Measurements from ENCODE around the gene CD58.

CD58 gene

DNA sequence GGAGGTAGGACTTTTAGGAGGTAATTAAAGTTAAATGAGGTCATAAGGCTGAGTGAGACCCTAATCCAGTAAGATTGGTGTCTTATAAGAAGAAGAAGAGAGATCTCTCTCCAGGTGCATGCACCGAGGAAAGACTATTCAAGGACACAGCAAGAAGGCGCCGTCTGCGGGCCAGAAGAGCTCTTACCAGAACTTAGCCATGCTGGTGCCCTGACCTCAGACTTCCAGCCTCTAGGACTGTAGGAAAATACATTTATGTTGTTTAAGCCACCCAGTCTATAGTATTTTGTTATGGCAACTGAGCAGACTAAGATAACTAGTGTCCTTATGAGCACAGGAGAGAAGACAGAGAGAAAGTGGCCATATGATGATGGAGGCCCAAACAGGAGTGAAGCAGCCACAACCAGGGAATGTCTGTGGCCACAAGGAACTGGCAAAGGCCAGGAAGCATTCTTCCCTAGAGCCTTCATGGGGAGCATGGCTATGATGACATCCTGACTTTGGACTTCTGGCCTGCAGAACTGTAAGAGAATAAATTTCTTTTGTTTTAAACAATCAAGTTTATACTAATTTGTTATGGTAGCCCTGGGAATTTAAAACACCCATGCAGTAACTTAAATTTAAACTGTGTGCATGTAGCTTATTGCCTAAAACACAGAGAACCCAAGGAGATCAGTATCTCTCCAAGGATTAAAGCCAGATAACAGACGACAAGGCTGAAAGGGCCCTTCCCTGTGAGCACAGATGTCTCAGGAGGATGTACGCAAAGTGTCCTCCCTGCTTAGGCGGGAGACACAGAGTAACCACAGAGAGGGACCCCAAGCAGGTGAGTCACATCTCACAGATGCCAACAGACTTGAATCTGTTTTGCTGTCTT lies 9.9 kb upstream of the CD58 start:
- Mint-ChIP-seq H3K27ac (no peak overlapping the region), H3K36me3 (no peaks in the 10 kb centered on the region), H3K4me1 (ENCODE audit: low read depth) (no peaks in the 10 kb centered on the region), H3K27me3 (no peaks in the 10 kb centered on the region), H3K9me3 (ENCODE audit: low read depth) (no peaks in the 10 kb centered on the region), H3K4me3 (no peak overlapping the region)

DNA sequence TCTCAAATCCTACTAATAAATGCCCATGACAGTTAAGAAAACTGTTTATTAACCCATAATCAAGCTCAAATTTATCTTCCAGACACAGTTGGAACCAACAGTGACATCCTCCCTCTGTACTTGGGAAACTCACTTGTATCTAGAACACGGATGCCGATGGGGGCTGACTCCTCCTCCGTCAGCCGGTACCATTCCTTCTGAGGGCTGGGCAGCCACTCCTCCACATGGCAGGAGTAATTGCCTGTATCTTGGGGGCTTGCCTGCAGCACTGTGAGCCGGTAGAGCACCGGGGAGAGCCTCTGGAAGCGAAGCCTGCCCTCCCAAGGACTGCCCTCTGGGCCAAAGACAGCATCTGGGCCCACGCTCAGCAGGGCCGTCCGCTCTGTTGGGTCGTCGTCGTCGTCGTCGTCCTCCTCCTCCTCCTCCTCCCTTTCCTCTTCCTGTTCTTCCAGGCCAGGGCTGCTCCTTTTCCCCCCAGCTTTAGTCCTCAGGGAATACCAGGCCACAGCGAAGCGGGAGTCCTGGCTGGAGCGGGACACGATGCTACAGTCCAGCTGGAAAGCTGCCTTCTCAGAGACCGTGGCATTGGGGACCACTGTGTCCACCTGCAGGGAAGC lies 8.5 kb upstream of the CD58 start:
- Mint-ChIP-seq H3K36me3 (no peaks in the 10 kb centered on the region), H3K27ac (no peak overlapping the region), H3K4me3 (no peak overlapping the region), H3K4me1 (ENCODE audit: low read depth) (peaks cover 3% of the 10 kb centered on the region), H3K9me3 (ENCODE audit: low read depth) (no peaks in the 10 kb centered on the region), H3K27me3 (no peaks in the 10 kb centered on the region)

DNA sequence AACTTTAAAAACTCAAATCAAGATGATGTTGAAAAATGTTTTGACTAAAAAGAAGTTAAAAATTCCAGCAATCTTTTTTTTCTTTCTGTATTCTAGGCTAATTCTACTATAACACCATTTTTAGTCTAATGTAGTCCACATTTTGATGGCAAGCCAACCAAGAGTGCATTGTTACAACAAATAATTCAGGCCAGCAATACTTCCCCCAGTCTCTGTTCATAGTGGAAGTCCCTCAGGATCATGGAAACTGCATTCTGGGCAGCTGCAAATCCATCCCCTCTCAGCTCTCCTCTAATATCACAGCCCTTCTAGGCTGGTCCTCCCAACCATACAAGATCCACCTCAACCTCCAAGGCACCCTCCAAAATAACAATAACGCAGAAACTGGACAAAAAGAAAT lies 7.8 kb upstream of the CD58 start:
- no peaks in the 10 kb centered on the region for H3K27me3 Mint-ChIP-seq

DNA sequence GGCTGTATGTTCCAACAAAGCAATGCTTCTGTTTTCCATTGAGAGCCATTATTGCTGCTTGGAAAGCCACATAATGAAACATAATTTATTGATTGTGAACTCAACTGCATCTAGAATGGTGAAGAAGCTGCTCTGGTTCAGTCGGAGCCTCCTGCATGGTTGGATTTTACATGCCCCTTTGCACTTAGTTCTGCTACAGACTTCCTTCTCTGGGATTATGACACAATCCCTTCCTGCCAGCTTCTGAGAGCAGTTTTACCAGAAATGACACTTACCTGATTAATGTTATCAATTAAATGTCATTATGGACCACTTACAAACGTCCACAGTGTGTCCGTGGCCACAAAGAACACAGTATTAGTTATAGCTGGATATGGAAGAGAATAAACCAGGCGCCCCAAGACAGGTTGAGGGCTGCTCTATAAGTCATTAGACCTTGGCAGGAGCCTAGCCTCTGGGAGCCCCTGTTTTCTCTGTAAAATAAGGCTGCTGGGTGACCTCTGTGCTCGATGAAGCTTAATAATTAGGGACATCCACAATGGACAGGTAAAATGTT lies 7.0 kb upstream of the CD58 start:
- Mint-ChIP-seq H3K27ac (no peak overlapping the region), H3K36me3 (no peaks in the 10 kb centered on the region), H3K9me3 (ENCODE audit: low read depth) (no peaks in the 10 kb centered on the region), H3K4me3 (no peak overlapping the region), H3K4me1 (ENCODE audit: low read depth) (peaks cover 3% of the 10 kb centered on the region), H3K27me3 (no peaks in the 10 kb centered on the region)

More for the DNA sequence above, 7.8 kb upstream of the CD58 start:
- H3K36me3 Mint-ChIP-seq = no peaks in the 10 kb centered on the region
- no peak overlapping the region for H3K4me3 Mint-ChIP-seq
- H3K4me1 Mint-ChIP-seq (ENCODE audit: low read depth) = peaks cover 3% of the 10 kb centered on the region
- no peak overlapping the region for H3K27ac Mint-ChIP-seq
- no peaks in the 10 kb centered on the region for H3K9me3 Mint-ChIP-seq (ENCODE audit: low read depth)

DNA sequence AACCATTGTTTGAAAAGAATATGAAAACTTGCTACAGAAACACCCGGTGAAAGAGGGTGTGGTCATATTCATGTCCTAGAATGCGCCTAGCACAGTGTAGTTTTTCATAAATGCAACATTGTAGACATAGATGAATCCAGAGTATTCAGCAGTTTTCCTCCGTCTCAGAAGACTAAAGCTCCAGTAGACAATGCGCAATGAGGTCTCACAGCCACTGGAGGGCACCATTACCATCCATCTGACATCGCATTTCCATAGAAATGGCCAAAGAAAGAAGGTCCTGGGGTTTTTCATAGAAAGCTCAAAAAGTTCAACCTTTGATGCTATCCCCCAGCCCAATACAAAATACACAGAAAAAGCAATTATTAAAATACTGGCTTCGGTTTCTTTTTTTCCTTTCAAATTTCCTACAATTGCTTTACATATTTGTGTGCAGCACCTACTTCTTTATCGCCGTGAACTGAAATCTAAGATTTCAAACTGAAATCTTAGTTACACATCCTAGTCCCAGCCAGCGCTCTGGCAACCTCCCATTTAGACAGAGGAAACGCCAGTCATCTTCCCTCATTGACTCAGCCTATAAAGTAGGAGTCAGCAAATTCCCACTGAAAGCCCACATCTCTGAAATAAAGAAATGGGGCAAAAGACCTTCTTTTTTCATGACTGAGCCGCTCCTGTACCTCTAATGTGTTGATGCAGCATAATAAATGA lies 3.9 kb upstream of the CD58 start:
- Mint-ChIP-seq H3K4me1 (ENCODE audit: low read depth) (peaks cover 14% of the 10 kb centered on the region), H3K36me3 (no peaks in the 10 kb centered on the region), H3K9me3 (ENCODE audit: low read depth) (no peaks in the 10 kb centered on the region), H3K27ac (no peak overlapping the region), H3K27me3 (no peaks in the 10 kb centered on the region), H3K4me3 (no peak overlapping the region)

DNA sequence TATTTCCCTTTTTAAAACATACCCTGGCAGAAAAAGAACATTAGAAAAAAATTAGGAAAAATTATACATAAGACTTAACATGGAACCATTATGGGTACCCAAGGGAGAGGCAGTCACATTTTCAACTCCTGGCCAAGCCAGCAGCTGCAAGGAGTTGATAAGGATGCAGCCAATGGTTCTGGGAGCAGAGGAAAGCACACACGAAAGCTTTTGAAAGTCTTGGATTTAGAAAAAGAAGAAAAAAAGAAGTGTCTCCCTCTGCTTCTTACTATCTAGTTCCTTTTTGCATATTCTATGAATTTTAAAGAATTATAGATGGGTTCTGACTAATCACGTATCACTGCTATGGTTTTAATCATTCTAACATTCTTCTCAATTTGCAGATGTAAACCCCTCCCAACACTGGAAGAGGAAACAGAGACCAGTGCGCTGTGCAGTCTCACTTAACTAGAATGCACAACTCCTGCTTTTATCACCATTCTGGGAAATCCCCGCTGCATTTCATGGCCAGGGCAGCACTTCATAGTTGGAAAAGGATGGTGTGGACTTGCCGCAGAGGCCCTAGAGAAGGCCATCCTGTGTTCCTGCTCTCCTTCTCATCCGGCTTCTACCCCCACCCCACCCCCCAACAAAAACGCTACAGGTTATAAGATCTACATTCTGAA lies 2.7 kb upstream of the CD58 start:
- H3K4me1 Mint-ChIP-seq (ENCODE audit: low read depth) = peaks cover 21% of the 10 kb centered on the region
- H3K4me3 Mint-ChIP-seq = no peak overlapping the region
- H3K27me3 Mint-ChIP-seq = no peaks in the 10 kb centered on the region
- no peak overlapping the region for H3K27ac Mint-ChIP-seq
- no peaks in the 10 kb centered on the region for H3K9me3 Mint-ChIP-seq (ENCODE audit: low read depth)
- H3K36me3 Mint-ChIP-seq = no peaks in the 10 kb centered on the region

DNA sequence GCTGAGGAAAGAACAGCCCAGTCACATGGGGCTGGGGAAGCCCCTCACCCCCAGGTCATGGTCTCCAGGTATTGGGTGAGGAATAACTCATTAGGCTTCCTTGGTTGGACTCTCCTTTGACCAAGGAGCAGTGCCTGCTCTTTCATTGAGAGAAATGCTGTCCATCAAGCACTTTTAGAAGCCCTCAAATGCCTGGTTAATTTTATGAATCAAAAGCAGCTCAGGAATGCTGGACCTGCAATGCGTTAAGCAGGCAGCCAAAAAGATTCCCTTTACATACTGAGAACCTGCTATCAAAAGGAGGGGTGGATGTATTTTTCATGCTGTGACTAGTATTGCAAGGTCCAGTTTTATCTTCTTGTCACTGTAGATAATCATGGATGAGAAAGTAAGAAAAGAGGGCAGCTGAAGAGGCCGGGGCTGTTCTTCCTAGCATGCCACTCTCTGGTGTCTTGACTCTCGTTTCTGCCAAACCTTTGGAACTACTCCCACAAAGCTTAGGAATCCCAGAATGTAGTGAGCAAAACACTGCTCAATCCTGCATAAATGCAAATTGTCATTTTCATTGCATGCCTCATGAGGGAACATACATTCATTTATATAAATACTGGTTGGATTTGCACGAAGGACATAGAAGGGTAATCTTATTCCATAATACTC lies 2.1 kb upstream of the CD58 start:
- no peak overlapping the region for H3K27ac Mint-ChIP-seq
- H3K36me3 Mint-ChIP-seq = no peaks in the 10 kb centered on the region
- no peak overlapping the region for H3K4me3 Mint-ChIP-seq
- no peaks in the 10 kb centered on the region for H3K9me3 Mint-ChIP-seq (ENCODE audit: low read depth)
- H3K27me3 Mint-ChIP-seq = no peaks in the 10 kb centered on the region
- H3K4me1 Mint-ChIP-seq (ENCODE audit: low read depth) = peaks cover 27% of the 10 kb centered on the region

DNA sequence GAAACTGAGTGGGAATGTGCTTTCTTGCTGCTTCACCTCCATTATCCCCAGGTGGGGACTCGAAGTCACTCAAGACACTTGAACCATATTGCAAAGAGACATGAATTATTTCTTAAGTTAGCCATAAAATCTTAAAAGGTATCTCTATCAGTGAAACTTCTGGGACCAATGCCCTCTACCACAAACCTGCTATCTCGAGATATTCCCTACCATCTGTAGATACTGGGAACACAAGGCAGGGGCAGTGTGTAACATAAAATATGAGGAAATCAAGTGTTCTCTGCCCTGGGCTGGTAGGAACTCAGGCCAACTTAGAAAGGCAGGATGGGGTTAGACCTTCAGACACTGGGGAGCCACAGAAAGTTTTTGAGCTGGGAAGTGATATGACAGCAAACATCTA lies 1.3 kb upstream of the CD58 start:
- Mint-ChIP-seq H3K9me3 (ENCODE audit: low read depth) (no peaks in the 10 kb centered on the region), H3K4me3 (peak overlapping the region; percentile 89), H3K27me3 (no peaks in the 10 kb centered on the region), H3K4me1 (ENCODE audit: low read depth) (peaks cover 30% of the 10 kb centered on the region), H3K27ac (no peak overlapping the region), H3K36me3 (no peaks in the 10 kb centered on the region)

DNA sequence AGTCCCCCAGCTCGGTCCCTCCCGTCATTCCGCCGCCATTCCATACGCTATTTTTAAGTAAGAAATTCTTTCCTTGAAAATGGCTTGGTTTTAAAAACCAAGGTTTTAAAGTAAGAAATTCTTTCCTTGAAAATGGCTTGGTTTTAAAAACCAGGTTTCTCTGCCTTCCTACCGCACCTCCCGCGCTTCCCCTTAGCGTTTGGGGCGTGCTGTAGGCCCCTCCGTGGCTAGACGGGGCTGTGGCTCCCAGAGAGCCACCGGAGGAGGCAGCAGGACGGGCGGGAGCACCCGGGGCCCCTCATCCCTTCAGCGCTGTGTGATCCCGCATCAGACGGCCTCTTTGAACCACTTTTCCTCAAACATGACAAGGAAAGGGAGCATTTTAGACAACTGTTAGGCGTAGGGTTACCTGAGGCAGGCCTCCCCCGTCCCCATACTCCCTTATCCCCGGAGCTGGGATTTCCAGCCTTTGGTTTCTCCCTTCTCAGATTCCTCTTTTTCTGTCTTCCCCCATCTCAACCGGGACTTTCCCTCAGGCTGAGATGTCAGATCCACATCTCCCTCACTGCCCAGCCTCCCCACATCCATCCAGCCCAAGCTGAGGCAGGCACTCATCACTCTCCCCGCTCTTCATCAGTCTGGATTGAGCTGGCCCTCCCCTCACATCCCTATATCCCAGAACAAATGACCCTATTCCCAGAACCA lies 541 bp upstream of the CD58 start:
- peaks cover 30% of the 10 kb centered on the region for H3K4me1 Mint-ChIP-seq (ENCODE audit: low read depth)
- H3K4me3 Mint-ChIP-seq = peak overlapping the region; percentile 89
- peak overlapping the region; percentile 36 for H3K27ac Mint-ChIP-seq
- no peaks in the 10 kb centered on the region for H3K36me3 Mint-ChIP-seq
- no peaks in the 10 kb centered on the region for H3K9me3 Mint-ChIP-seq (ENCODE audit: low read depth)
- H3K27me3 Mint-ChIP-seq = no peaks in the 10 kb centered on the region

DNA sequence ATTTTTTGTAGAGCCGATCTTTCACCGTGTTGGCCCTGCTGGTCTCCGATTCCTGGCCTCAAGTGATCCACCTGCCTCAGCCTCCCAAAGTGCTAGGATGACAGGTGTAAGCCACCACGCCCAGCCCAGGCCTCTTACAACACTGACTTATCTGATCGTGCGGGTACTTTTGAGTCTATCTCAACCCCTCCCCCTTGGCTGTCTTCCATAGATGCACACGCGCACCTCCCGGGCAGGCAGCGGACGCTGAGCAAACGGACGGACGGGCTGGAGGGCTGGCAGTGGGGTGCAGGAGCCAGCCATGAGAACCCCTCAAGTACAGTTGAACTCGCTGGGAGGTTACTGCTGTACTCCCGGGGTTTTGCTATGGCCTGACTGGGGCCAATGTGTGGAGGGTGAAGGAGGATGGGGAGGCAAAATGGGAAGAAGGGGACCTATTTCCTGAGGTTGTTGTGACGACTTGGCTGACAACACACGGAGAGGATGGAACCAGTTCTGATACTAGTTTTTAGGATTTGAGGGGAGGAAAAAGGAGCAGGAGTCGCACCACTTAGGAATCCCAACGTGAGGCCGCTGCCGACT lies 959 bp downstream of the CD58 start:
- Mint-ChIP-seq H3K4me3 (peak overlapping the region; percentile 89), H3K9me3 (ENCODE audit: low read depth) (no peaks in the 10 kb centered on the region), H3K4me1 (ENCODE audit: low read depth) (peaks cover 30% of the 10 kb centered on the region), H3K27ac (peak overlapping the region; percentile 79), H3K36me3 (peaks cover 2% of the 10 kb centered on the region), H3K27me3 (no peaks in the 10 kb centered on the region)

DNA sequence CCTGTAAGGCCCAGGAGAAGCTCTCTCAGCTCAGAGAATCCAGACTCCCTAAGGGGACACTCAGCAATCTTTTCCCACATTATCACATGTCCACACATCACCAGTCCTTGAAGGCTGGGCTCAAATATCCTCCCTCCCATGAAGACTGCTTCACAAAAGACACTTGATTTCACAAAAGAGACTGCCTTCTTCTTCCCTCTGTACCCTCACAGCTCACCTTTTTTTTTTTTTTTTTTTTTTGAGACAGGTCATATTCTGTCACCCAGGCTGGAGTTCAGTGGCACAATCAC lies 1.5 kb downstream of the CD58 start:
- Mint-ChIP-seq H3K27ac (no peak overlapping the region), H3K36me3 (peaks cover 4% of the 10 kb centered on the region), H3K4me3 (peak overlapping the region; percentile 89), H3K4me1 (ENCODE audit: low read depth) (peaks cover 30% of the 10 kb centered on the region), H3K9me3 (ENCODE audit: low read depth) (peaks cover under 1% of the 10 kb centered on the region), H3K27me3 (no peaks in the 10 kb centered on the region)

DNA sequence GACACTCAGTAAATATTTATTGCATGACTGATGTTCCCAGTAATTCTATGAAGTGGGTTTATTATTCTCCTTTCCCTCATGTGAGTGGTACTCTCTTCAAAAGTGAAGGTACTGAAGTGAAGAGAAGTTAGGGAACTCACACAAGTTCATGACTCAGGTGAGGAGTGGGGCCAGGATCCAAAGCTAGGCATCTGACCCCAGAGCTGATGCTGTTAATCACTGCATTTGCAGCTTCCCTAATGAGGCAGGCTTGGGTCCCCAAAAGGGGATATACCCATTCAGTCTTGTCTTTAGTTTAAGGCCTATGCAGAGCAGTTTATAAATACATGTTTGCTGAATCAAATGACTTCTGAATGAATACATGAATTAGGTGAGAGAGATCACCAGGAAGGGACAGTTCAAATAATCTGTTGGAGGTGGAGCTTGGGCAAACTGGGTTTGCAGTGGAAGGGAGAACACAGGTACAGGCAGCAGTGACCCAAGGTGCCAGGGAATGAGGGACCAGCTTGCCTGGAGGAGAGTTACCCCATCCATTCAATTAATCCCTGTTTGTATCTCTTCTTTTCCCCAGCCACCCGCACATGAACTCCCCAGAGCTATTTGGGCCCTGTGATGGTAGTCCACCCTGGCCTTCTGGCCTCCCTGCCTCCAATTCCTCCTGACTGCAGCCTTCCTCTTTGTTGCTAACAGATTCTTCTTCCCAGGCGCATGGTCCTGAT lies 2.0 kb downstream of the CD58 start:
- peaks cover 30% of the 10 kb centered on the region for H3K4me1 Mint-ChIP-seq (ENCODE audit: low read depth)
- peaks cover 9% of the 10 kb centered on the region for H3K36me3 Mint-ChIP-seq
- H3K27me3 Mint-ChIP-seq = no peaks in the 10 kb centered on the region
- H3K4me3 Mint-ChIP-seq = peak overlapping the region; percentile 89
- peak overlapping the region; percentile 51 for H3K27ac Mint-ChIP-seq
- peaks cover 4% of the 10 kb centered on the region for H3K9me3 Mint-ChIP-seq (ENCODE audit: low read depth)

Measured in activated naive CD8-positive, alpha-beta T cell (primary cell).